K562 (cell line): ENCODE data around the gene UBQLNL. TPM values are rescaled to one million over a fixed set of nuclear protein-coding genes. Genes with fewer than 3 reads are reported as not detected.

Experiments used
- ETV1 ChIP-seq: fragments of 450-650 bp; conservative IDR thresholded peaks from 2 replicates; pipeline ENCODE4 v1.6.1; 2016; ENCODE audit warnings: missing genetic modification characterization, control low read depth, low read depth, missing compliant biosample characterization
- GATA2 ChIP-seq: sonication (generic); formaldehyde crosslinking; IDR thresholded peaks from 2 replicates; pipeline ENCODE4 v1.4.0; 2020; ENCODE audit warnings: mild to moderate bottlenecking, missing genetic modification reagents
- GMEB1 ChIP-seq: fragments of 250-450 bp; sonication (Bioruptor Pico); IDR thresholded peaks from 2 replicates; pipeline ENCODE4 v1.4.0; 2020; ENCODE audit warnings: mild to moderate bottlenecking
- HMG20A ChIP-seq: fragments of 450-650 bp; formaldehyde crosslinking; conservative IDR thresholded peaks from 2 replicates; pipeline ENCODE4 v1.4.0; 2020; ENCODE audit warnings: mild to moderate bottlenecking, mixed read lengths
- MCM5 ChIP-seq: fragments of 450-650 bp; IDR thresholded peaks from 2 replicates; pipeline ENCODE4 v1.6.1; 2016; ENCODE audit warnings: low read depth
- NRF1 ChIP-seq, 2 experiments: fragments of 450-650 bp; IDR thresholded peaks in 1 of 2; conservative IDR thresholded peaks in 1 of 2; 2 replicates each; pipeline ENCODE4 v1.6.1; 2014; ENCODE audit warnings: mild to moderate bottlenecking in 2 of 2
- SIX5 ChIP-seq, 2 experiments: IDR thresholded peaks; 2 replicates each; pipeline ENCODE4 v1.6.1; 2011; ENCODE audit warnings: low read length in 2 of 2, borderline replicate concordance in 1 of 2, low read depth in 1 of 2, mild to moderate bottlenecking in 1 of 2, moderate library complexity in 1 of 2; ENCODE audit not compliant: insufficient read depth in 1 of 2
- SMAD2 ChIP-seq: fragments of 150-350 bp; IDR thresholded peaks from 2 replicates; pipeline ENCODE4 v1.6.1; 2014; ENCODE audit warnings: low read depth, mild to moderate bottlenecking, low read length
- TSHZ1 ChIP-seq: fragments of 250-450 bp; sonication (Bioruptor Pico); IDR thresholded peaks from 2 replicates; pipeline ENCODE4 v1.4.0; 2020; ENCODE audit warnings: mild to moderate bottlenecking, moderate library complexity
- U2AF2 ChIP-seq: fragments of 200-400 bp; formaldehyde crosslinking; optimal IDR thresholded peaks from 2 replicates; pipeline ENCODE3; 2017; ENCODE audit warnings: low read depth, mild to moderate bottlenecking, low read length
- ZNF124 ChIP-seq: sonication (generic); formaldehyde crosslinking; IDR thresholded peaks from 2 replicates; pipeline ENCODE4 v1.8.1; 2022; ENCODE audit warnings: missing genetic modification reagents
- ZNF146 ChIP-seq: IDR thresholded peaks from one replicate; pipeline ENCODE4 v1.6.1; 2018; ENCODE audit warnings: missing compliant biosample characterization; ENCODE audit not compliant: unreplicated experiment
- ZNF175 ChIP-seq: fragments of 200-800 bp; sonication (Bioruptor generic); IDR thresholded peaks from 2 replicates; pipeline ENCODE4 v1.6.1; 2016; ENCODE audit warnings: low read depth, mild to moderate bottlenecking, missing genetic modification characterization, missing compliant biosample characterization
- ZNF407 ChIP-seq: fragments of 450-650 bp; IDR thresholded peaks from 2 replicates; pipeline ENCODE4 v1.6.1; 2016; ENCODE audit warnings: low read depth
- ZNF766 ChIP-seq: fragments of 200-800 bp; sonication (Bioruptor generic); conservative IDR thresholded peaks from 2 replicates; pipeline ENCODE4 v1.6.1; 2016; ENCODE audit warnings: missing genetic modification characterization, missing compliant biosample characterization
- polyA plus RNA-seq, 8 experiments: library from polyadenylated mRNA; depleted of rRNA in 4 of 8; stranded (reverse) in 5 of 8; unstranded in 3 of 8; fragments of >200 nt; fragmentation: Nextera tagmentation in 2 of 8; fragmentation: Illumina TruSeq in 1 of 8; extraction: Ambion mirVana in 2 of 8; extraction: Trizol in 1 of 8; gene quantifications; 2 replicates each; pipeline versions ENCODE4 v1.2.1 to v1.2.3, GENCODE V29; 2011 to 2014; ENCODE audit warnings: inconsistent platforms in 1 of 8, missing spikeins in 1 of 8
- total RNA-seq, 7 experiments: library from RNA; depleted of rRNA in 6 of 7; stranded (reverse); fragments of >200 nt in 6 of 7; fragmentation: Illumina TruSeq in 2 of 7; extraction: Trizol in 2 of 7; gene quantifications; 2 replicates each; pipeline versions ENCODE4 v1.2.1 to v1.2.3, GENCODE V29; 2011 to 2021; ENCODE audit warnings: low replicate concordance in 1 of 7

The UBQLNL gene
- total and polyA plus RNA-seq, 9 of the 15 experiments (the other 6 are each of a cell fraction or from before 2014, with no cell fraction given) = 0.07 to 0.27 (median 0.14) TPM

- TF ChIP-seq TSHZ1 (CRISPR knock-in tag) = no peak
- no peak for TF ChIP-seq ETV1 (tag)
- TF ChIP-seq GMEB1 = no peak
- no peak for TF ChIP-seq HMG20A (CRISPR knock-in tag)
- TF ChIP-seq MCM5 = no peak
- TF ChIP-seq ZNF175 = no peak
- TF ChIP-seq ZNF124 (CRISPR knock-in tag) = no peak
- no peak for TF ChIP-seq SMAD2
- TF ChIP-seq NRF1 (conservative IDR thresholded peaks at IDR 0.05 in 1 of 2, IDR thresholded peaks at IDR 0.05 in 1 of 2) = no peak
- TF ChIP-seq ZNF407 = no peak
- TF ChIP-seq GATA2 = no peak
- TF ChIP-seq ZNF766 (CRISPR knock-in tag) = no peak
- TF ChIP-seq U2AF2 = no peak
- TF ChIP-seq ZNF146 (CRISPR knock-in tag) = no peak
- TF ChIP-seq SIX5 (IDR thresholded peaks at IDR 0.05; ENCODE audit: borderline replicate concordance in 1 of 2, insufficient read depth in 1 of 2, low read depth in 1 of 2, low read length in 2 of 2) = no peak
Observed at GRCh38 chr11:5522308-5522707, 5.8 kb upstream of the UBQLNL start (continued).
